GM21515 (cell line): ENCODE measurements around the gene RASGRP2.

ENCODE experiments used
- ATAC-seq: cut with Tn5 transposase; IDR thresholded peaks from one replicate; pipeline ENCODE4 v1.9.1; 2021; ENCODE audit not compliant: unreplicated experiment

Gene RASGRP2

GRCh38 chr11:64742087-64742888, 1.7 kb downstream of the RASGRP2 start:
- ATAC-seq: no peak

- no peak for ATAC-seq
Observed at GRCh38 chr11:64741375-64742086, 2.4 kb downstream of the RASGRP2 start.

- ATAC-seq: no peak
Observed at GRCh38 chr11:64739871-64740270, 4.1 kb downstream of the RASGRP2 start.

- ATAC-seq: no peak
Observed at GRCh38 chr11:64736654-64737053, 7.3 kb downstream of the RASGRP2 start.

DNA sequence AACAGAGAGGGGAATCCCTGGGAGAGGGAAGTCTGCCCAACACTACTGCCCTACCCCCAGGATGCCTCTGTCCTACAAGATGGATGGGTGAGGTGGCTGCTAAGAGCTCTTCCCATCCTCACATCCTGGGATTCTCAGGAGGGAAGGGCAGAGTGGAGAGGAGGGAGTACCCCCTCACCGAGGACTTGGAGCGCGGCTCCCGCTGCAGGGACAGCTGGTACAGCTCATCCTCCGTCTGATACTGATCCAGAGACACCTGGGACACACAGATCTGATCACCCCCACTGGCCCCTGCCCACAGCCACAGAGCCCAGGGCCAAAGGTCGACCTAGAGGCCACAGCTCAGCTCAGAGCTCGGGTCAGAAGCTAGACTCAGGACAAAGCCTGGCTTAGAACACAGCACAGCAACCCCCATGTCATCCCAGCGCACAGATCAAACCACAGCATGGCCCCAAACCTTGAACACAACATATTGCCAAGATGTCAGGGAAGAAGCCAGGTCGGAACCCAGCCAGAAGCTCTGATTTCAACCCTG, 8.2 kb downstream of the RASGRP2 start:
- no peak for ATAC-seq

DNA sequence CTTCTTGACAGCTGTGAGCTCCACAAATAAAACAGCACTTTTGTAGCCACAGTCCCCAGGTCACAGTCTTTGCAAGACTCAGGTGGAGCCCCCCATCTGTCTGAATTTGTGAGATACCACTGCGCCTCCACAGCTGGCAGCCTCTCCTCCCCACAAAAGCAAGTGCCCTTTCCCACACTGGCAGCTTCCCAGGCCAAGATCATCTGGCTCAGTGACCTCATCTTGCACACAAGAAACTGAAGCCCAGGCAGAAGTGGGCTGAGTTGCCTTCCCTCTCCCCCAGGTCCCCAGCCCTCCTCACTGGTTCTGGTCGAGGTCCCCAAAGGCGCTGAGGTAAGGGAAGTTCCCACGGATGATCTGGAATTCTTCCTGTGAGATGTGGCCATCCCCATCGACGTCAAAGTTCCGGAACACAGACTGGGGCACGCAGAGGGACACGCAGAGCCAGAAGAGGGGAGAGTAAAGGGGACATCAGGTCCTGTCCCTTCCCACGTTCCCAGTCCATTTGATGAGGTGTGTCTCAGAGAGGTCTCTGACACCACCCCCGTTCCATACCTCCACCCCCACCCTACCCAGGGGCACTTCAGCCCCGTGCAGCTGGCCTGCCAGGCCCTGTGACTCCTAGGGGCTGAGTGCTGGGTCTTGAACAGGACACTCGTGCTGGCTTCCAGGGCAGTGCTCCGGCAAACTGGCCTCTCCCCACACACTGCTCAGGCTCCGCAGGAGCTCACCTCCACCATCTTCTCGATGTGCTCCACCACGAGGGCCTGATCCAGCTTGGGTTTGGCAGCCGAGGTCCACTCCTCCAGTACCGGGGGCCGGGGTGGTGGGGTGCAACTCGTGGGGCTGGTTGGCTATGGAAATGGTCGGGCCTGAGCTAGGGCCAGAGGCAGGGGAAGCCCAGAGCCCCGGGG, 8.9 kb downstream of the RASGRP2 start:
- no peak for ATAC-seq

GRCh38 chr11:64731601-64732000, 12.3 kb downstream of the RASGRP2 start:
- ATAC-seq: no peak

DNA sequence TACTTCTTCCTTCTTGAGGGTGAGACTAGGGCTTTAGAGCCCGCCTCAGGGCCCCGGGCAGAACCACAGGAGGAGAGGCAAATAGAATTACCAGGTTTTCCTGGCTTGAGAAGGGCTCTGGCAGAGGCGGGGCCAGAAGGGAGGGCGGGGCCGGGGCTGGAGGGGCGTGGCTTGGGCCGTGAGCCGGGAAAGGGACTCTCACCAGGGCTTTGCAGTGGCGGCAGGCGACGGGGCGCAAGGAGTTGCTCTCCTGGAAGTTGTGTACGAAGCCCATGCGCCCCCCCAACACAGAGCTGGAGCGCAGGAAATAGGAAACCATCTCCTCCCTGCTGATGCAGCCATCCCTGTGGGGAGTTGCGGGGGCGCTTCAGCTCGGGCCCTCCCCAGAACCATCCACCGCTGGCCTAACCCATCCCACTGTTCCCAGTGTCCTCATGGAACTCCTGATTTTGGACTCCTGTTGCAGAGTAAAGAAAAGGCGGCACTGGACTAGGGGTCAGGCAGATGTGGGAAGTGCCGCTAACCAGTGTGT, 14.0 kb downstream of the RASGRP2 start:
- no peak for ATAC-seq

DNA sequence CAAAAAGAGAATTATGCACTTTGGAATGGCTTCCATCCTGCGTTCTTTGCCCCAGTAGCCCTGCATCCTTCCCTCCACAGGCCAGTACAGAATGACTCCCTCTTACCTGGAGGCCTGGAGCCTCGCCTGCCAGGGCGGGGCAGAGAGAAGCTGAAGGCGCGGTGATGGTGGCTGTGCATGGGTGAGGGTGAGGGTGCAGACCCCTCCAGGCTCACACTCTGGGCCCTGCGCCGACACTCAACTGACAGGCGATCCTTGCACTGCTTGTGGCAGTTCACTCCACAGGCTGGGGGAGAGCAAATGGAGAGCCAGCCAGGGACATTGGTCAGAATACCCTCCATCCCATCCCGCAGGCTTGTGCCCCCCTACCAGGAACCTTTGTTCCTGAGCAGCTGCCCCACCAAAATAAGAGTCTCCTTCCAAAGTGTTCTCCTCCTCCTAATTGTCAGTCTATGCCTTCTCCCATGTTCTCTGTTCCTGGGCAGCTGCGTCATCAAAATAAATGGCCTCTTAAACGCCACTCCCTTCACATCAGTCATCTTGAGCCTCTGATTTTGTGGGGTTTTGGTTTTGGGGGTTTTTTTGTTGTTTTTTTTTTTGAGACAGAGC, 15.1 kb downstream of the RASGRP2 start:
- no peak for ATAC-seq

- ATAC-seq: no peak
Observed at GRCh38 chr11:64726867-64727530, 16.9 kb downstream of the RASGRP2 start.

GRCh38 chr11:64726211-64726641, 17.7 kb downstream of the RASGRP2 start:
- no peak for ATAC-seq

DNA sequence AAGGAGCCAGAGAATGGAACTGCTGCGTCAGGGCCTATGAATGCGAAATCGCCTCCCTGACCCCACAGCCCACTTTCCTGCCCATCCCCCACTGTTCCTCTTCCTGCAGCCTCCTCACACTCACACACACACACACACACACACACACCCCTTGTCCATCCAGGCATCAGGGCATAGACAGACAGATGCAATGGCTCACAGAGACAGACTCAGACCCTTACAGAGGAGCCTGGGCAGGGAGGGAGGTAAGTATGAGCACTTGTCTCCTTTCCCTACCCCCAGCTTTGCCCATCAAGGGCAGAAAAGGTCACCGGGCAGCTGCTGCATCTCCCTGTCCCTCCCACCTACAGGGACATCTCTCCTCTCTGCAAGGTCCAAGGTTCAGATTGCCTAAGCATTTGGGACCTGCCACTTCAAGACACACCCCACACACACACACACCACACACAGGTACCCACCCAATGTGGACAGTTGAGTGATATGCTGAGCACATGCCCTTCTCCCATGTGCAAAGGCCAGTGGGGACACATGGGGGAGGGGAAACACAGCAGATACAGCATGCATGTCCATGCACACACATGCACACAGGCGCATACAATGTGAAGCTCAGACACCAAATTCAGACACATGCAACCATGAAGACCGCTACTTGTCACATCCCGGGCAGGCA, 18.9 kb downstream of the RASGRP2 start:
- no peak for ATAC-seq

DNA sequence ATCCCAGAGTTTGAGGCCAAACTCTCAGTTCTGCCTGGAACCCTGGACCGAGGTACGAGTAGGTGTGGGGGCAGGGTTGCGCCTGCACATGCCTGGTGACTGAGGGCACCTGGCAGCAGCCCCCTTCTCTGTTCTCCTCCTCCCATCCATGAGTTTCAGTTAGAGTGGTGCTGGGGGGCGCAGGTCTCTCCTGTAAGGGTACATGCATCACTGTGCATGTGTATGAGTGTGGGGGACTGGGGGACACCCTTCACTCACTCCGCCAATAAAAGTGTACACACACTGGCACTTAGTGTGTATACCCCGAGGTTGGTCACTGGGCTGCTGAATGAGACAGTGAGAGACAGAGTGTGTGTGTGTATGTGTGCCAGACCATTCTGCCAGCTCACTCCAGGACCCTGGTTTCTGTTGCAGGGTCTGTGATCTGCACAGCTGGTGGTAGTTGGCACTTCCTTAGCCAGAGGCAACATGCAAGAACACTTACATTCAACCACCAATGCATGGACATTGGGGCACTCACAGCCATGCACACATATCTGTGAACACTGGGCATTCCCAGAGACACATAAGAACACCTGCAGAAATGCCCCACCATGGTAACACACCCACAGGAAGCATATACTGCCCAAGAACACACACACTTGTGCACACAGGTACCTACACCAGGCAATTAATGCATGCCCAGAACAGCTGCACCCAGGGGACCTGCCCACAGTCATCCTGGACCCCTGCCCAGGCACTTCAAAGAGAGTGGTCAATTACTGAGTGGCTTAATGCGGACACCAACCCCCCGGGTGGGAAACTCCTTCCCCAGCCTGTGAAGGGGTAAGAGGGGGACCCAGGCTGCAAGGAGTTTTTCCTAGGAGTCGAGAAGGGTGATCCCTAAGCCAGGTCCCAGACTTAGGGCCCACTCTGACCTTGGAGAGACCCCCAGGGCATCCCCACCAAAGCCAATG, 19.8 kb downstream of the RASGRP2 start:
- ATAC-seq: no peak

DNA sequence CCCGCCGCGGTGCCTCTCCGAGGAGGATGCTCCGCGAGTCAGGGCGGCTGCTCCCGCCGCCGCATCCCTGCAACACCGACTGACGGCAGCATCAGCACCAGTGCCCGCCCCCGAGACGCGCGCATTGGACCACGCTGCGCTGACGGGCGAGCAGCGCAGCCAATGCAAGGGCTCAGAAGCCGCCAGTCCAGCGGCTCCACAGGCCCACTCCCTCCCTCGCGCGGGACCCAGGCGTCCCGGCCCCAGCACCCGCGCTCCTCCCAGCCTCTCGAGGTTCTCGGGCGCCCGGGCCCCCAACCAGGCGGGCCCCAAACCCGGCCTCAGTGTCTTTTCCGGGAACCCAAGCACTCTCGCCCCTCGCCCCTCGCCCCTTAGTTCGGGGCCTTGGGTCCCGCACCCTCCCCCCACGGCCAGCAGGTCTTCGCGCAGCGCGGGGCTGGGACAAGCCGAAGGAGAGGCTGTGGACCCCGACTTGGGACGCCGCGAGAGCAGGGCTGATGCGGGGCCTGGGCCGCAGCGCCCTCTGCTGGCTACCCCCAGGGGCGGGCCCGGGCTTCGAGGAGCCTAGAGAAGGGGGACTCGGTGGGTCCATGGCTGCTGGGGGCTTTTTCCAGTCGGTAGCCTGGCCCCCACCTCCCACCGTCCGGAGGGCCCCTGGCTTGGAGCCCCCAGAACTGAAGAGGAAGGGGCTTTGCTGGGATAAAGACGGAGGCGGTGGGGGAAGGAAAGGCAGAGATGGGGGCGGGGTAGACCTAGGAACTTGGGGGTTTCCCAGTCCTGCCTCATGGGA, 20.6 kb downstream of the RASGRP2 start, which contains the start of gene NRXN2:
Gene NRXN2 (minus strand): TSS at position 81 of the 790 bp plus-strand sequence. CDS start 9,498 bp downstream, outside the sequence.
- peak; percentile 79 for ATAC-seq

- ATAC-seq: no peak
Observed at GRCh38 chr11:64722141-64723065, 21.5 kb downstream of the RASGRP2 start.

GRCh38 chr11:64721359-64721699, 22.6 kb downstream of the RASGRP2 start:
- no peak for ATAC-seq
